ENCODE data around the gene SIAH1.

DNA sequence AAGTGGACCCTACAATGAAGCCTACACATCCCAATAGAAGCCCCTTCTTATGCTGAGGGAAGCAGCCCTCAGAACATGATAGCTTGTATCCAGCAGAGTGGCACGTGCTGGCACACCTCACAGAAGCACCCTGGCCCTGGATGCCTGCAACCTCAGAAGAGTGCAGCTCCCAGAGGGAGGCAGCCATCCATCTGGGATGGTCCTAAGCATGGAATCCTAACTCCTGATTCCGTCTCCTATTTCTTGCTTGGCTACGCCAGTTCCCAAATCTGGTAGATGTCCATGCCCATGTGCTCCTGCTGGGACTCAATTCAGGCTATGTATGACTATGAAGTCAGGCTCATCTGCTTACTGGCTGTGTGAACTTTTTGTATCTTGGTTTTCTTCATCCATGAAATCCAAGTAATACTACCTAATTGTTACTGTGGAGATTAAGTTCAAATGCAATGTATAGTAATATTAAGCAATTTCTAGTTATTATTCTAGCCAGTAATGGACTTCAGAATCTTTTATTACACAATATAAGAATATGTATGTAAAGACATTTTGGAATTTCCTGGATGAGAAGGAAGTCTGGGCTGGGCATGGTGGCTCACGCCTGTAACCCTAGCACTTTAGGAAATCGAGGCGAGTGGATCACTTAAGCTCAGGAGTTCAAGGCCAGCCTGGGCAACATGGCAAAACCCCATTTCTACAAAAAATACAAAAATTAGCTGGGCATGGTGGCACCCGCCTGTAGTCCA is 32.4 kb downstream of the SIAH1 start:
- TF ChIP-seq, protein P1, sequence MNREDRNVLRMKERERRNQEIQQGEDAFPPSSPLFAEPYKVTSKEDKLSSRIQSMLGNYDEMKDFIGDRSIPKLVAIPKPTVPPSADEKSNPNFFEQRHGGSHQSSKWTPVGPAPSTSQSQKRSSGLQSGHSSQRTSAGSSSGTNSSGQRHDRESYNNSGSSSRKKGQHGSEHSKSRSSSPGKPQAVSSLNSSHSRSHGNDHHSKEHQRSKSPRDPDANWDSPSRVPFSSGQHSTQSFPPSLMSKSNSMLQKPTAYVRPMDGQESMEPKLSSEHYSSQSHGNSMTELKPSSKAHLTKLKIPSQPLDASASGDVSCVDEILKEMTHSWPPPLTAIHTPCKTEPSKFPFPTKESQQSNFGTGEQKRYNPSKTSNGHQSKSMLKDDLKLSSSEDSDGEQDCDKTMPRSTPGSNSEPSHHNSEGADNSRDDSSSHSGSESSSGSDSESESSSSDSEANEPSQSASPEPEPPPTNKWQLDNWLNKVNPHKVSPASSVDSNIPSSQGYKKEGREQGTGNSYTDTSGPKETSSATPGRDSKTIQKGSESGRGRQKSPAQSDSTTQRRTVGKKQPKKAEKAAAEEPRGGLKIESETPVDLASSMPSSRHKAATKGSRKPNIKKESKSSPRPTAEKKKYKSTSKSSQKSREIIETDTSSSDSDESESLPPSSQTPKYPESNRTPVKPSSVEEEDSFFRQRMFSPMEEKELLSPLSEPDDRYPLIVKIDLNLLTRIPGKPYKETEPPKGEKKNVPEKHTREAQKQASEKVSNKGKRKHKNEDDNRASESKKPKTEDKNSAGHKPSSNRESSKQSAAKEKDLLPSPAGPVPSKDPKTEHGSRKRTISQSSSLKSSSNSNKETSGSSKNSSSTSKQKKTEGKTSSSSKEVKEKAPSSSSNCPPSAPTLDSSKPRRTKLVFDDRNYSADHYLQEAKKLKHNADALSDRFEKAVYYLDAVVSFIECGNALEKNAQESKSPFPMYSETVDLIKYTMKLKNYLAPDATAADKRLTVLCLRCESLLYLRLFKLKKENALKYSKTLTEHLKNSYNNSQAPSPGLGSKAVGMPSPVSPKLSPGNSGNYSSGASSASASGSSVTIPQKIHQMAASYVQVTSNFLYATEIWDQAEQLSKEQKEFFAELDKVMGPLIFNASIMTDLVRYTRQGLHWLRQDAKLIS (CRISPR knock-in tag; IDR thresholded peaks at IDR 0.05): no peak
- TF ChIP-seq NRF1 (conservative IDR thresholded peaks at IDR 0.05 in 1 of 2, IDR thresholded peaks at IDR 0.05 in 1 of 2) (no peak), NONO (IDR thresholded peaks at IDR 0.05; ENCODE audit: low read depth in 2 of 2, low read length in 1 of 2) (no peak)

All from K562 (cell line).